SK-N-SH (cell line): ENCODE measurements around the gene CD96. TPM values are rescaled to one million over a fixed set of nuclear protein-coding genes. Genes with fewer than 3 reads are reported as not detected.

Experiments used
- CTCF ChIA-PET: fragments of 300-600, 350-600 bp; formaldehyde crosslinking; extraction: SDS; loops from one replicate; lab custom pipeline; 2021; lab: Yijun Ruan, JAX
- POLR2A ChIA-PET: fragments of 350-600 bp; sonication (Branson Sonifier 250); formaldehyde crosslinking; extraction: SDS; loops from one replicate; lab custom pipeline; 2020; ENCODE audit warnings: antibody characterized with exemption, inconsistent platforms; lab: Yijun Ruan, JAX
- DNase-seq: peaks from one replicate; pipeline ENCODE4 v3.0.0; 2012
- H2AFZ ChIP-seq: fragments of 200-600 bp; sonication (generic); 2 replicates; pipeline ENCODE4 v1.8.1; 2016; ENCODE audit warnings: antibody characterized with exemption, mild to moderate bottlenecking, low read depth
- H3F3A ChIP-seq: fragments of 200-600 bp; sonication (generic); replicated peaks from 2 replicates; pipeline ENCODE3; 2016; ENCODE audit warnings: antibody characterized with exemption, mild to moderate bottlenecking; ENCODE audit not compliant: insufficient read depth
- H3K27ac ChIP-seq, 2 experiments: fragments of 200-500 bp in 1 of 2; fragments of 200-600 bp in 1 of 2; sonication (Bioruptor generic) in 1 of 2; sonication (generic), shearing (Covaris generic) in 1 of 2; 2 replicates each; pipeline versions ENCODE4 v1.5.1 to v1.6.1; 2014 to 2016; ENCODE audit warnings: low read depth in 2 of 2, inconsistent platforms in 1 of 2, low read length in 1 of 2, mild to moderate bottlenecking in 1 of 2, mixed read lengths in 1 of 2
- H3K27me3 ChIP-seq: fragments of 200-600 bp; sonication (generic), shearing (Covaris generic); 2 replicates; pipeline ENCODE4 v1.6.1; 2016; ENCODE audit warnings: mixed run types; ENCODE audit not compliant: insufficient read depth
- H3K36me3 ChIP-seq, 2 experiments: fragments of 200-500 bp in 1 of 2; fragments of 200-600 bp in 1 of 2; sonication (Bioruptor generic) in 1 of 2; sonication (generic) in 1 of 2; replicated peaks in 1 of 2; 2 replicates each; pipeline versions ENCODE3 to v1.5.1; 2014 to 2016; ENCODE audit warnings: low read length in 1 of 2, mild to moderate bottlenecking in 1 of 2; ENCODE audit not compliant: insufficient read depth in 2 of 2, control insufficient read depth in 1 of 2
- H3K4me1 ChIP-seq, 2 experiments: fragments of 200-500 bp in 1 of 2; fragments of 200-600 bp in 1 of 2; sonication (Bioruptor generic) in 1 of 2; sonication (generic), shearing (Covaris generic) in 1 of 2; 2 replicates each; pipeline versions ENCODE4 v1.5.1 to v1.6.1; 2014 to 2016; ENCODE audit warnings: low read depth in 1 of 2, low read length in 1 of 2, mixed run types in 1 of 2; ENCODE audit not compliant: insufficient read depth in 2 of 2, control insufficient read depth in 1 of 2
- H3K4me2 ChIP-seq: fragments of 200-600 bp; sonication (generic), shearing (Covaris generic); 2 replicates; pipeline ENCODE4 v1.6.1; 2017; ENCODE audit warnings: mixed run types
- H3K4me3 ChIP-seq, 2 experiments: fragments of 200-500 bp in 1 of 2; fragments of 200-600 bp in 1 of 2; sonication (Bioruptor generic) in 1 of 2; sonication (generic), shearing (Covaris generic) in 1 of 2; 2 replicates each; pipeline versions ENCODE4 v1.5.1 to v1.8.1; 2014 to 2016; ENCODE audit warnings: low read depth in 2 of 2, inconsistent platforms in 1 of 2, low read length in 1 of 2, mild to moderate bottlenecking in 1 of 2, mixed read lengths in 1 of 2, moderate library complexity in 1 of 2
- H3K79me2 ChIP-seq: fragments of 200-600 bp; sonication (generic); 2 replicates; pipeline ENCODE4 v1.8.1; 2017; ENCODE audit warnings: mild to moderate bottlenecking; ENCODE audit not compliant: insufficient read depth
- H3K9ac ChIP-seq: fragments of 200-600 bp; sonication (generic); 2 replicates; pipeline ENCODE4 v1.6.1; 2017; ENCODE audit warnings: mixed run types
- H3K9me2 ChIP-seq: fragments of 200-600 bp; sonication (generic); 2 replicates; pipeline ENCODE4 v1.6.1; 2017; ENCODE audit warnings: mixed run types
- H3K9me3 ChIP-seq: fragments of 200-600 bp; sonication (generic); 2 replicates; pipeline ENCODE4 v1.6.1; 2017; ENCODE audit warnings: mixed run types, mild to moderate bottlenecking, moderate library complexity
- H4K20me1 ChIP-seq: fragments of 200-600 bp; sonication (generic); 2 replicates; pipeline ENCODE4 v1.6.1; 2017; ENCODE audit warnings: mild to moderate bottlenecking, mixed run types; ENCODE audit not compliant: insufficient read depth
- EP300 ChIP-seq, 2 experiments: IDR thresholded peaks; 2 replicates each; pipeline versions ENCODE4 v1.4.0 to v1.6.1; 2012; ENCODE audit warnings: borderline replicate concordance in 1 of 2, low read depth in 1 of 2, low read length in 1 of 2
- EZH2phosphoT487 ChIP-seq: fragments of 200-600 bp; sonication (generic); IDR thresholded peaks from 2 replicates; pipeline ENCODE4 v1.6.1; 2017; ENCODE audit warnings: low read depth, mixed run types, mild to moderate bottlenecking, antibody characterized with exemption, moderate library complexity, borderline replicate concordance
- FOSL2 ChIP-seq: IDR thresholded peaks from 2 replicates; pipeline ENCODE4 v1.4.0; 2012; ENCODE audit warnings: low read depth, mild to moderate bottlenecking, moderate library complexity, borderline replicate concordance
- FOXM1 ChIP-seq: IDR thresholded peaks from 2 replicates; pipeline ENCODE4 v1.4.0; 2012; ENCODE audit warnings: low read depth, mild to moderate bottlenecking
- JUND ChIP-seq: IDR thresholded peaks from 2 replicates; pipeline ENCODE4 v1.4.0; 2012
- MAX ChIP-seq: IDR thresholded peaks from 2 replicates; pipeline ENCODE4 v1.4.0; 2012; ENCODE audit warnings: low read depth
- MEF2A ChIP-seq: IDR thresholded peaks from 2 replicates; pipeline ENCODE4 v1.4.0; 2012; ENCODE audit warnings: low read depth, borderline replicate concordance
- NFIC ChIP-seq: IDR thresholded peaks from 2 replicates; pipeline ENCODE4 v1.4.0; 2012; ENCODE audit warnings: borderline replicate concordance
- PBX3 ChIP-seq: IDR thresholded peaks from 2 replicates; pipeline ENCODE4; 2012
- POLR2AphosphoS5 ChIP-seq: IDR thresholded peaks from 2 replicates; pipeline ENCODE4 v1.6.1; 2012; ENCODE audit warnings: low read depth, low read length
- REST ChIP-seq: IDR thresholded peaks from 2 replicates; pipeline ENCODE4 v1.6.1; 2012; ENCODE audit warnings: mild to moderate bottlenecking, low read depth, low read length, moderate library complexity
- RFX5 ChIP-seq: IDR thresholded peaks from 2 replicates; pipeline ENCODE4 v1.6.1; 2012; ENCODE audit warnings: mild to moderate bottlenecking, improper control_type of control experiment, low read length
- TCF12 ChIP-seq: IDR thresholded peaks from 2 replicates; pipeline ENCODE4 v1.4.0; 2012
- TEAD4 ChIP-seq: IDR thresholded peaks from 2 replicates; pipeline ENCODE4 v1.4.0; 2012; ENCODE audit warnings: mild to moderate bottlenecking, borderline replicate concordance; ENCODE audit not compliant: insufficient read depth
- WGBS: methylation state at CpG from one replicate; pipeline ENCODE4 v1.1.6; 2017; ENCODE audit warnings: low lambda C conversion rate; 5-methylcytosine and 5-hydroxymethylcytosine counted together
- polyA plus RNA-seq, 3 experiments: library from polyadenylated mRNA; depleted of rRNA; stranded (reverse); fragments of >200 nt; gene quantifications; 2 replicates each; pipeline ENCODE4 v1.2.3, GENCODE V29; 2012

CD96 gene
- polyA plus RNA-seq, 1 of the 3 experiments (the other 2 are of a cell fraction), result 0.02 TPM

- H3K9me2 ChIP-seq, result no peaks in the 10 kb centered on the region
- peaks cover 2 to 57% of the 10 kb centered on the region in 2 experiments; a peak in 3 of 4 replicates for H3K4me1 ChIP-seq
- no peak for DNase-seq
- CTCF ChIA-PET, result no interaction called here
- no peaks in the 10 kb centered on the region for H3K9me3 ChIP-seq
- no peaks in the 10 kb centered on the region for H3K36me3 ChIP-seq
- peak overlapping the region; percentile 14; the same call in 1 of the 2 replicates for H3K9ac ChIP-seq
- peak overlapping the region in 1 of 2 experiments; percentile 68; a peak in 3 of 4 replicates for H3K27ac ChIP-seq
- H3K79me2 ChIP-seq, result no peaks in the 10 kb centered on the region
- no peak overlapping the region for H2AFZ ChIP-seq
- H3F3A ChIP-seq, result peaks cover 27% of the 10 kb centered on the region
- peak; percentile 89 for TF ChIP-seq FOSL2
- TF ChIP-seq TCF12, result peak; percentile 89
- no peak for TF ChIP-seq REST
- TF ChIP-seq RFX5, result no peak
- TF ChIP-seq POLR2AphosphoS5, result peak; percentile 43; the same call in 1 of the 2 replicates
- TF ChIP-seq EZH2phosphoT487, result no peak
- TF ChIP-seq FOXM1, result no peak
- peak; percentile 63 for TF ChIP-seq PBX3
- peak; percentile 74 for TF ChIP-seq JUND
- TF ChIP-seq NFIC, result peak; percentile 71
- TF ChIP-seq MAX, result peak; percentile 58; the same call in 1 of the 2 replicates
- peak in 1 of 2 experiments; percentile 86; a peak in 2 of 4 replicates for TF ChIP-seq EP300 (IDR thresholded peaks at IDR 0.05; ENCODE audit: borderline replicate concordance in 1 of 2, low read depth in 1 of 2, low read length in 1 of 2)
- TF ChIP-seq TEAD4, result peak; percentile 75; the same call in 1 of the 2 replicates
- TF ChIP-seq MEF2A, result no peak
- TF ChIP-seq, all 33 proteins: peak for 9
- Histone ChIP-seq H3K4me2 (peak overlapping the region; percentile 32), H3K4me3 (no peak overlapping the region), H4K20me1 (no peaks in the 10 kb centered on the region), H3K27me3 (no peaks in the 10 kb centered on the region)
- 56% methylated on average over 2 of the region's 2 CpGs for WGBS
- POLR2A ChIA-PET, result no interaction called here
Measured at GRCh38 chr3:111594205-111594604, 52.2 kb downstream of the CD96 start.
